ENCODE results near the gene DCST1. TPM values are rescaled to one million over a fixed set of nuclear protein-coding genes. Genes with fewer than 3 reads are reported as not detected.

Gene DCST1
- total and polyA plus RNA-seq, 2 donors (not counting 3 experiments of a cell fraction or from before 2014, with no cell fraction given) = not detected

DNA sequence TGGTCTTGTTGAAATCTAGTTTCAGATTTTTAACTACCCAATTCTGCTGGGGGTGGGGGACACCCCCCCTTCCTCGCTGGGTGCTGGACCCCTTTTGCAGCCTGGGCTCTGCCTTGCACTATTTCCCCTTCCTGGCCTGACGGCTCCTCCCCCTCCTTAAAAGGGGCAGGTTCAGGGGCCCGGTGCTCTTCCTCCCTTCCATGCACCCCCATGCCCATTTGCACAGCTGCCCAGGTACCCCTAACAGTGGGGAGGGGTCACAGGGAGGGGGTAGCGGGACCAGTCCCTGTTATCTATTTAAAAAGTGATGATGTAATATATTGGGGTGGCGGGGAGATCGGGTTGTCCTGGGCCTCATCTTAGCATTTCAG lies 15.7 kb upstream of the DCST1 start:
- H3K79me2 ChIP-seq (ENCODE audit: control insufficient read depth, insufficient read depth, low read length) = no peaks in the 10 kb centered on the region
- no peak overlapping the region for H3K27ac ChIP-seq (ENCODE audit: insufficient read depth, low read depth, low read length)
- TF ChIP-seq, protein P1, sequence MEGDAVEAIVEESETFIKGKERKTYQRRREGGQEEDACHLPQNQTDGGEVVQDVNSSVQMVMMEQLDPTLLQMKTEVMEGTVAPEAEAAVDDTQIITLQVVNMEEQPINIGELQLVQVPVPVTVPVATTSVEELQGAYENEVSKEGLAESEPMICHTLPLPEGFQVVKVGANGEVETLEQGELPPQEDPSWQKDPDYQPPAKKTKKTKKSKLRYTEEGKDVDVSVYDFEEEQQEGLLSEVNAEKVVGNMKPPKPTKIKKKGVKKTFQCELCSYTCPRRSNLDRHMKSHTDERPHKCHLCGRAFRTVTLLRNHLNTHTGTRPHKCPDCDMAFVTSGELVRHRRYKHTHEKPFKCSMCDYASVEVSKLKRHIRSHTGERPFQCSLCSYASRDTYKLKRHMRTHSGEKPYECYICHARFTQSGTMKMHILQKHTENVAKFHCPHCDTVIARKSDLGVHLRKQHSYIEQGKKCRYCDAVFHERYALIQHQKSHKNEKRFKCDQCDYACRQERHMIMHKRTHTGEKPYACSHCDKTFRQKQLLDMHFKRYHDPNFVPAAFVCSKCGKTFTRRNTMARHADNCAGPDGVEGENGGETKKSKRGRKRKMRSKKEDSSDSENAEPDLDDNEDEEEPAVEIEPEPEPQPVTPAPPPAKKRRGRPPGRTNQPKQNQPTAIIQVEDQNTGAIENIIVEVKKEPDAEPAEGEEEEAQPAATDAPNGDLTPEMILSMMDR (IDR thresholded peaks at IDR 0.05; ENCODE audit: extremely low read depth in 1 of 2, insufficient read depth in 1 of 2, low read depth in 1 of 2, low read length in 2 of 2) = no peak
- TF ChIP-seq FOS (IDR thresholded peaks at IDR 0.05; ENCODE audit: borderline replicate concordance, insufficient read depth, low read length) (no peak), POLR2AphosphoS5 (IDR thresholded peaks at IDR 0.05; ENCODE audit: insufficient read depth, low read depth, low read length) (no peak)
- no peaks in the 10 kb centered on the region for H3K9me3 ChIP-seq (replicated peaks; ENCODE audit: control insufficient read depth, insufficient read depth, low read length)
- no peak overlapping the region for H2AFZ ChIP-seq (ENCODE audit: low read depth, low read length)
- H3K4me2 ChIP-seq (ENCODE audit: insufficient read depth, low read length) = peak overlapping the region; percentile 22
- no peak for FAIRE-seq
- no peak for DNase-seq (ENCODE audit: low read depth, low spot score)
- ChIA-PET CTCF (interaction anchor here (0.6 to 6.4 kb wide), 50 partner anchors 8 to 598 kb away, joined by 3 to 87 read pairs (median 6); partner anchors contain the start of genes ADAM15, DCST1, DCST2 and FLAD1), POLR2A (interaction anchor here (1.0 to 1.2 kb wide), 2 partner anchors 24 to 47 kb away, joined by 3 read pairs; partner anchors contain the start of genes LENEP and SHC1)
- no peaks in the 10 kb centered on the region for H4K20me1 ChIP-seq (replicated peaks; ENCODE audit: control insufficient read depth, extremely low read depth, insufficient read depth, low read length)
- no peaks in the 10 kb centered on the region for H3K9me1 ChIP-seq (replicated peaks; ENCODE audit: control insufficient read depth, extremely low read depth, insufficient read depth, low read length)
- H3K4me1 ChIP-seq (ENCODE audit: control insufficient read depth, extremely low read depth, insufficient read depth, low read length) = peaks cover 9% of the 10 kb centered on the region
- dilution Hi-C loops (cut with MboI; ENCODE audit: extremely low pct_ligation_motif_present, low sequenced_read_pairs) (no loop called here), intact Hi-C loops (cut with micrococcal nuclease) (loop anchor here (1.0 to 5.0 kb wide), 6 partner anchors 16 to 461 kb away; partner anchors contain the start of genes CKS1B, PYGO2, UBE2Q1 and ZBTB7B)
- no peak overlapping the region for H3K4me3 ChIP-seq (replicated peaks in 1 of 3; ENCODE audit: insufficient read depth in 1 of 3, low read depth in 1 of 3, low read length in 3 of 3)
- no peaks in the 10 kb centered on the region for H3K27me3 ChIP-seq (ENCODE audit: control insufficient read depth in 2 of 2, insufficient read depth in 2 of 2, low read length in 2 of 2)
- peaks cover 0 to 19% of the 10 kb centered on the region in 2 experiments for H3K36me3 ChIP-seq (ENCODE audit: control insufficient read depth in 2 of 2, extremely low read depth in 1 of 2, insufficient read depth in 2 of 2, low read length in 2 of 2)
- peak overlapping the region; percentile 34 for H3K9ac ChIP-seq (replicated peaks; ENCODE audit: extremely low read depth, insufficient read depth, low read length)
- no TSS peak for BruUV-seq (replicated peaks)
